Hepatocyte (in vitro differentiated cells): ENCODE results near the gene OBSCN. TPM values are rescaled to one million over a fixed set of nuclear protein-coding genes. Genes with fewer than 3 reads are reported as not detected.
A peak's percentile ranks its signal among the peaks of the same experiment; 100 is the strongest.

Experiments
- DNase-seq: peaks from one replicate; pipeline ENCODE4 v3.0.0-alpha.2; 2016; ENCODE audit warnings: low spot score
- H2AFZ ChIP-seq: fragments of 200-600 bp; sonication (generic); 2 replicates; pipeline ENCODE4 v1.6.0; 2016; ENCODE audit warnings: antibody characterized with exemption, mild to moderate bottlenecking
- H3K27ac ChIP-seq: fragments of 200-600 bp; sonication (generic); 2 replicates; pipeline ENCODE4 v1.5.1; 2016; ENCODE audit warnings: mild to moderate bottlenecking
- H3K27me3 ChIP-seq: fragments of 200-600 bp; sonication (generic); 2 replicates; pipeline ENCODE4 v1.6.1; 2016
- H3K36me3 ChIP-seq: fragments of 200-600 bp; sonication (generic); replicated peaks from 2 replicates; pipeline ENCODE4 v1.5.1; 2016; ENCODE audit warnings: low read depth; ENCODE audit not compliant: insufficient read depth
- H3K4me1 ChIP-seq: fragments of 200-600 bp; sonication (generic); 2 replicates; pipeline ENCODE4 v1.5.1; 2016; ENCODE audit warnings: mild to moderate bottlenecking, moderate library complexity; ENCODE audit not compliant: insufficient read depth
- H3K4me2 ChIP-seq: fragments of 200-600 bp; sonication (generic); 2 replicates; pipeline ENCODE4 v1.6.0; 2016
- H3K4me3 ChIP-seq: fragments of 200-600 bp; sonication (generic); 2 replicates; pipeline ENCODE4 v1.5.1; 2016; ENCODE audit warnings: mild to moderate bottlenecking
- H3K79me2 ChIP-seq: fragments of 200-600 bp; sonication (generic); 2 replicates; pipeline ENCODE4 v1.6.0; 2017; ENCODE audit warnings: mild to moderate bottlenecking
- H3K9me2 ChIP-seq: fragments of 200-600 bp; sonication (generic); replicated peaks from 2 replicates; pipeline ENCODE4 v1.6.0; 2017; ENCODE audit warnings: mild to moderate bottlenecking; ENCODE audit not compliant: insufficient read depth
- H3K9me3 ChIP-seq: fragments of 200-600 bp; sonication (generic); 2 replicates; pipeline ENCODE4 v1.5.1; 2016; ENCODE audit warnings: low read depth, mild to moderate bottlenecking
- H4K20me1 ChIP-seq: fragments of 200-600 bp; sonication (generic); 2 replicates; pipeline ENCODE4 v1.6.0; 2016; ENCODE audit warnings: mild to moderate bottlenecking; ENCODE audit not compliant: insufficient read depth, poor library complexity, severe bottlenecking
- CTCF ChIP-seq: fragments of 200-600 bp; sonication (generic); IDR thresholded peaks from 2 replicates; pipeline ENCODE4 v1.5.1; 2016; ENCODE audit warnings: antibody characterized with exemption, mild to moderate bottlenecking; ENCODE audit not compliant: poor library complexity
- EZH2 ChIP-seq: fragments of 200-600 bp; sonication (generic); IDR thresholded peaks from 2 replicates; pipeline ENCODE4 v1.6.1; 2016; ENCODE audit warnings: antibody characterized with exemption, mild to moderate bottlenecking, borderline replicate concordance
- EZH2phosphoT487 ChIP-seq: fragments of 200-600 bp; sonication (generic); IDR thresholded peaks from one replicate; pipeline ENCODE4 v1.6.1; 2018; ENCODE audit warnings: antibody characterized with exemption, mild to moderate bottlenecking, low read depth, moderate library complexity; ENCODE audit not compliant: unreplicated experiment, severe bottlenecking
- WGBS: methylation state at CpG from one replicate; pipeline ENCODE4 v1.1.6; 2016; ENCODE audit warnings: low lambda C conversion rate; ENCODE audit errors: missing lambda C conversion rate; 5-methylcytosine and 5-hydroxymethylcytosine counted together
- polyA plus RNA-seq: library from polyadenylated mRNA; unstranded; fragments of >200 nt; fragmentation: Nextera tagmentation; extraction: Ambion mirVana; gene quantifications from 2 replicates; pipeline ENCODE4 v1.2.1, GENCODE V29; 2016
- total RNA-seq: library from RNA; depleted of rRNA; stranded (reverse); fragments of >200 nt; gene quantifications from 2 replicates; pipeline ENCODE4 v1.2.3, GENCODE V29; 2014

The OBSCN gene
- total and polyA plus RNA-seq, 2 experiments from 2014 or later, result 15.0 to 22.4 TPM

- Histone ChIP-seq H2AFZ (no peak overlapping the region), H3K4me2 (no peak overlapping the region), H4K20me1 (no peaks in the 10 kb centered on the region), H3K27ac (no peak overlapping the region), H3K36me3 (no peaks in the 10 kb centered on the region), H3K27me3 (no peaks in the 10 kb centered on the region), H3K9me3 (no peaks in the 10 kb centered on the region), H3K4me1 (no peaks in the 10 kb centered on the region), H3K9me2 (no peaks in the 10 kb centered on the region), H3K4me3 (no peak overlapping the region), H3K79me2 (no peaks in the 10 kb centered on the region)
- WGBS, result 81% methylated on average over 23 of the region's 24 CpGs
- DNase-seq, result no peak
- TF ChIP-seq EZH2 (no peak), EZH2phosphoT487 (no peak), CTCF (no peak)
These were observed 159.3 kb downstream of the OBSCN start for GRCh38 chr1:228366866-228367741.

GRCh38 chr1:228367798-228368791, 160.3 kb downstream of the OBSCN start:
- no peaks in the 10 kb centered on the region for H3K27me3 ChIP-seq
- DNase-seq, result peak; percentile 80

More at GRCh38 chr1:228367798-228368791, 160.3 kb downstream of the OBSCN start:
- no peak overlapping the region for H3K4me3 ChIP-seq
- no peak overlapping the region for H3K27ac ChIP-seq
- H4K20me1 ChIP-seq, result no peaks in the 10 kb centered on the region
- no peaks in the 10 kb centered on the region for H3K36me3 ChIP-seq
- no peaks in the 10 kb centered on the region for H3K9me2 ChIP-seq
- no peak overlapping the region for H2AFZ ChIP-seq
- peak overlapping the region; percentile 58 for H3K4me2 ChIP-seq
- H3K9me3 ChIP-seq, result no peaks in the 10 kb centered on the region
- H3K79me2 ChIP-seq, result no peaks in the 10 kb centered on the region
- TF ChIP-seq EZH2 (no peak), EZH2phosphoT487 (no peak), CTCF (no peak)
- no peaks in the 10 kb centered on the region for H3K4me1 ChIP-seq
- 45% methylated on average over 19 of the region's 25 CpGs for WGBS
